Right lobe of liver (tissue), 6 donors: ENCODE data around the gene B4GALT1. TPM values are rescaled to one million over a fixed set of nuclear protein-coding genes. Genes with fewer than 3 reads are reported as not detected.
"Not testable (repeated sequence)": the region's sequence is repeated elsewhere in the genome, so short reads cannot be mapped to it uniquely, and the experiment has no call there.

ENCODE experiments used
- ATAC-seq, 4 donors: fragments of 200-7000 bp; cut with Tn5 transposase; one replicate each; pipeline ENCODE4 v1.9.1; 2020; ENCODE audit warnings: mild to moderate bottlenecking in 4 of 4, moderate library complexity in 4 of 4
- DNase-seq, 3 donors: peaks; one replicate each; pipeline ENCODE4 v3.0.0-alpha.2; 2020
- H3K27ac ChIP-seq, 3 donors: fragments of 200-600 bp; one replicate each; pipeline ENCODE4 v1.8.0; 2022
- H3K27me3 ChIP-seq, 2 donors: fragments of 200-600 bp; one replicate each; pipeline ENCODE4 v1.8.0; 2022
- H3K36me3 ChIP-seq, 4 donors: fragments of 200-600 bp; sonication (generic) in 1 of 4; one replicate each; pipeline versions ENCODE4 v1.5.1 to v1.8.0; 2017 to 2022; ENCODE audit warnings: control low read depth in 1 of 4
- H3K4me1 ChIP-seq, 4 donors: fragments of 200-600 bp; sonication (generic) in 1 of 4; one replicate each; pipeline versions ENCODE4 v1.5.1 to v1.8.0; 2017 to 2022; ENCODE audit warnings: control low read depth in 1 of 4
- H3K4me3 ChIP-seq, 3 donors: fragments of 200-600 bp; one replicate each; pipeline ENCODE4 v1.8.0; 2022
- H3K9me3 ChIP-seq, 4 donors: fragments of 200-600 bp; sonication (generic) in 1 of 4; one replicate each; pipeline versions ENCODE4 v1.5.1 to v1.8.0; 2017 to 2022; ENCODE audit warnings: control low read depth in 1 of 4
- CTCF ChIP-seq, 4 donors: fragments of 200-600 bp in 3 of 4; fragments of 450-650 bp in 1 of 4; IDR thresholded peaks; one replicate each; pipeline versions ENCODE4 v1.5.1 to v1.8.0; 2016 to 2022; ENCODE audit warnings: antibody characterized with exemption in 4 of 4, mild to moderate bottlenecking in 2 of 4
- POLR2A ChIP-seq: fragments of 450-650 bp; IDR thresholded peaks from one replicate; pipeline ENCODE4 v1.6.1; 2017; ENCODE audit warnings: antibody characterized with exemption, mild to moderate bottlenecking
- WGBS: methylation state at CpG from one replicate; pipeline ENCODE4 v1.1.6; 2018; ENCODE audit warnings: low coverage, low lambda C conversion rate; ENCODE audit not compliant: insufficient coverage; ENCODE audit errors: missing lambda C conversion rate; 5-methylcytosine and 5-hydroxymethylcytosine counted together
- intact Hi-C, 2 donors: fragments of 100-400 bp; cut with DNase I; formaldehyde crosslinking; loops; one replicate each; pipeline versions ENCODE4 v1.11.2 to v1.14.1; 2022
- total RNA-seq, 6 experiments: library from RNA; depleted of rRNA in 2 of 6; stranded (reverse); fragments of >200 nt in 2 of 6; fragmentation: NEBNext Ultra II Directional in 3 of 6; extraction: Animal tissue kit (Norgen Biotek cat#: 25700) in 3 of 6; gene quantifications; one replicate each; pipeline versions ENCODE4 v1.1.0 to v1.2.4, GENCODE V29; 2016 to 2023
- donor health status: DM: no; HTN: yes; CAD: no.
- donor health status: DM: no; HTN: no; CAD: no.
- donor health status: DM: no; HTN: no; CAD: no.
- donor health status: DM: no; HTN: yes; CAD: no.
- donor health status: DM: no; HTN: yes; CAD: no.

B4GALT1 gene
- total RNA-seq, 6 experiments from 2014 or later = 48.5 to 145 (median 79.5) TPM

- H3K9me3 ChIP-seq = no peaks in the 10 kb centered on the region
- 51% methylated on average over 5 of the region's 5 CpGs for WGBS
- intact Hi-C loops = no loop called here
- H3K27me3 ChIP-seq = no peaks in the 10 kb centered on the region
- no peak for ATAC-seq
- no peaks in the 10 kb centered on the region for H3K4me1 ChIP-seq
- no peak overlapping the region for H3K4me3 ChIP-seq
- H3K27ac ChIP-seq = no peak overlapping the region
- H3K36me3 ChIP-seq = no peaks in the 10 kb centered on the region
- no peak for DNase-seq
- TF ChIP-seq POLR2A = no peak
- no peak for TF ChIP-seq CTCF (IDR thresholded peaks at IDR 0.05)
Observed at GRCh38 chr9:33092634-33093033, 74.5 kb downstream of the B4GALT1 start.

- H3K36me3 ChIP-seq, ATAC-seq, H3K27me3 ChIP-seq, H3K27ac ChIP-seq, DNase-seq, H3K4me3 ChIP-seq, H3K9me3 ChIP-seq: not testable (repeated sequence)
- H3K4me1 ChIP-seq = peaks cover 0 to 20% (median 10%) of the 10 kb centered on the region in 4 donors
- WGBS = no CpG with 5 or more reads among the region's 9 CpGs
- intact Hi-C loops = loop anchor here (10.0 kb wide), 2 partner anchors 79 to 89 kb away; partner anchors contain the start of gene B4GALT1 (in 1 of the 2)
Observed at GRCh38 chr9:33085672-33086071, 81.5 kb downstream of the B4GALT1 start.

GRCh38 chr9:33082538-33083326 lies 84.4 kb downstream of the B4GALT1 start:
- H3K4me3 ChIP-seq = no peak overlapping the region
- H3K27me3 ChIP-seq = no peaks in the 10 kb centered on the region
- peaks cover 0 to 20% (median 10%) of the 10 kb centered on the region in 4 donors for H3K4me1 ChIP-seq
- ATAC-seq (peak; percentile 18 to 79 (median 62)), DNase-seq (peak in 2 of 3 donors; percentile 65 to 73)
- peak overlapping the region in 1 of 3 donors; percentile 64 for H3K27ac ChIP-seq
- WGBS = 41% methylated on average over 7 of the region's 8 CpGs
- H3K9me3 ChIP-seq = no peaks in the 10 kb centered on the region
- TF ChIP-seq CTCF (IDR thresholded peaks at IDR 0.05) = no peak
- no peak for TF ChIP-seq POLR2A
- H3K36me3 ChIP-seq = no peaks in the 10 kb centered on the region
- intact Hi-C loops = loop anchor here (5.0 to 10.0 kb wide), 3 partner anchors 82 to 145 kb away; partner anchors contain the start of gene B4GALT1 (in 1 of the 2)

GRCh38 chr9:33082128-33082527 lies 85.0 kb downstream of the B4GALT1 start:
- peak in 2 of 3 donors; percentile 73 to 74 for DNase-seq
- 43% methylated on average over 1 of the region's 5 CpGs for WGBS
- H3K4me3 ChIP-seq = no peak overlapping the region
- H3K27ac ChIP-seq = peak overlapping the region in 2 of 3 donors; percentile 17 to 64
- H3K9me3 ChIP-seq = no peaks in the 10 kb centered on the region
- intact Hi-C loops = loop anchor here (5.0 to 10.0 kb wide), 3 partner anchors 83 to 145 kb away; partner anchors contain the start of gene B4GALT1 (in 1 of the 2)
- peak; percentile 63 to 85 (median 82) for ATAC-seq
- no peak for TF ChIP-seq POLR2A
- TF ChIP-seq CTCF (IDR thresholded peaks at IDR 0.05) = no peak
- H3K4me1 ChIP-seq = peaks cover 0 to 20% (median 10%) of the 10 kb centered on the region in 4 donors
- no peaks in the 10 kb centered on the region for H3K36me3 ChIP-seq
- H3K27me3 ChIP-seq = no peaks in the 10 kb centered on the region
